Activated CD8-positive, alpha-beta memory T cell treated with anti-CD3 and anti-CD28 coated beads, Interleukin-2, amount 50 U/mL, for 1 hour (primary cell): ENCODE measurements around the gene OR6T1.

ENCODE experiments used
- DNase-seq: peaks from one replicate; pipeline ENCODE4 v3.0.0-alpha.2; 2020; ENCODE audit errors: extremely low read depth

The OR6T1 gene, protein sequence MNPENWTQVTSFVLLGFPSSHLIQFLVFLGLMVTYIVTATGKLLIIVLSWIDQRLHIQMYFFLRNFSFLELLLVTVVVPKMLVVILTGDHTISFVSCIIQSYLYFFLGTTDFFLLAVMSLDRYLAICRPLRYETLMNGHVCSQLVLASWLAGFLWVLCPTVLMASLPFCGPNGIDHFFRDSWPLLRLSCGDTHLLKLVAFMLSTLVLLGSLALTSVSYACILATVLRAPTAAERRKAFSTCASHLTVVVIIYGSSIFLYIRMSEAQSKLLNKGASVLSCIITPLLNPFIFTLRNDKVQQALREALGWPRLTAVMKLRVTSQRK

DNA sequence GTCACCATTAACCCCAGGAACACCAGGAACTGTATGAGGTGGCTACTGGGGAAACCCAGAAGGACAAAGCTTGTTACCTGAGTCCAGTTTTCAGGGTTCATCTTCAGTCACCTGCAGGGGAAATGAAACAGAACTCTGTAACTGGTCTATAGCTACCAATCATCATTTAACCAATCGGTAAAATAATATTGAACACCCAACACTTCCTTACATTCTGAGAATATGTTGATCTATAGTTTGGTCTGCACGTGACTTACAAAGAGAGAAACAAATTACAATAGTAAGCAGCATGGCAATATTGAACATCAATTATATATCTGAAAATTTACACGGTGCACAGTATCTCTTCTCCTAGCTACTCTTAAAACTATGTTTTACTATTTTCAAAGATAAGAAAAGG lies at the start of gene OR6T1:
Gene OR6T1 (minus strand): TSS at position 101 of the 400 bp plus-strand sequence. CDS start 0 bp downstream, at position 101.
- no peak for DNase-seq

DNA sequence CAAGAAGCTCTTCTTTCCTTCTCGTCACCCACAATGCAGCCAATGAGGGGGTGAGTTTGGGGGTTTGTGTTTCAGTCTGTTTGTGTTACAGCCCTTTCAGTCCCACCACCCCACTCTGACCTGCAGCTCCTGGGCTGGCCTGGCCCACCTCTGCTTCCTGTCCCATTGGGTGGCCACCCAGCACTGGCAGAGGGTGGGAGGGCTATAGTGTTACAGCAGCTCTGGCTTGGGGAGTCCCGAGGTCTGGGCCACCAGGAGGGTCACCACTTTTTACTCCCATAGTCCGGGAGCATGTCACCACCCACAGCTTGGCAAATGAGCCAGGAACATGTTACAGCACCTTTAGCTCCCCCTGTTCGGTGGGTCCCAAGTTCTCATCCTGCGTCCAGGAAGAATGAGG lies 35.7 kb upstream of the OR6T1 start:
- DNase-seq = no peak

DNA sequence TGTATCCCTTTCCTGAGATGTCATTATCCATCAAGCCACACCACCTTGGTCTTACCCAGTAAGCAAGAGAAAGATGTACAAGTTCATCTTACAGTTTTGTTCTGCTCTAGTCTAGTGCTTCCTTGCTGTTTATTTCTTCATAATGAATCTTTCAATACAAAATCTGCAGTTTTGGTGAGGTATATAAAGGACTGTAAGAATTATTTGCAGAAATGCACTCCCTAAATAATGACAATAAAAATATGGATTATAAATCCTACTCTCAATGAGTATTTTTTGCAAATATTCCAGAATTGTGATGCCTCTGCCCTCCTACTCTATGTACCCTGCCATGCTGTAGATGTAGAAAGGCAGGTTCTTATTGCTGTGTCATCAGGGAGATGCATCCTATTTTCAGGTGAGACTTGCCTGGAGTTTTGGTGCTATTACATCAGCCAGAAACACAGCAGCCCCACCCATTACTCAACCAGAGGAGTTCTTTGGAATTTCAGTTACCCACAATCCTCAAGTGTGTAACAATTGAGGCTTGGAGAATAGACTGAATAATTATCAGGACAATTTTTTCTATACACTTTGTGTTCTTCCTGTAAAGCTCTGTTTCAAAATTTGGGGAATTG lies 34.2 kb upstream of the OR6T1 start, which contains the start of gene OR10S1:
Gene OR10S1 (minus strand): TSS at position 51 of the 617 bp plus-strand sequence. CDS start 117 bp downstream, outside the sequence.
- DNase-seq = no peak

DNA sequence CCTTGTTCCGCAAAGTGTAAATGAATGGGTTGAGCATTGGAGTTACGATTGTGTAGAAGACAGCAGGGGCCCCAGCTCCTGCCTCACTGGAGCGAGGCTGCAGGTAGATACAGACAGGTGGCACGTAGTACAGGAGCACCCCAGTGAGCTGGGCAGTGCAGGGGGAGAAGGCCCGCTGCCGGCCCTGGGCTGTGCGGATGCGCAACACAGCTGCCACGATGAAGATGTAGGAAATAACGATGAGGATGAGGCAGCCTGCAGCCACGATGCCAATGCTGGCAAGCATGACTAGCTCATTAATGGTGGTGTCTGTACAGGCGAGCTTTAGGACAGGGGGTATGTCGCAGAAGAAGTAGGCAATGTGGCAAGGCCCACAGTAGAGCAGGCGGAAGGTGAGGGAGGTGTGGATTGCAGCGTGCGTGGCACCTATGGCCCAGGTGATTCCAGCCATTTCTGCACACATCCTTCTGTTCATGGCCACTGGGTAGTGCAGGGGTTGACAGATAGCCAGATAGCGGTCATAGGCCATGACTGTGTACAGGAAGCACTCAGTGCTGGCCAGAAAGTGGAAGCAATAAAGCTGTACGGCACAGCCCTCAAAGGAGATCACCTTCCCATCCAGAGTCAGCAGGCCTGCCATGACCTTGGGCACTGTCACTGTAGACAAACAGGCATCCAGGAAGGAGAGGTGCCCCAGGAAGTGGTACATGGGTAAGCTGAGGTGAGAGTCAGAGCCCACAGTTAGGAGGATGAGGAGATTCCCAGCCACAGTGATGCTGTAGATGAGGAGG lies 33.3 kb upstream of the OR6T1 start:
- DNase-seq = no peak

DNA sequence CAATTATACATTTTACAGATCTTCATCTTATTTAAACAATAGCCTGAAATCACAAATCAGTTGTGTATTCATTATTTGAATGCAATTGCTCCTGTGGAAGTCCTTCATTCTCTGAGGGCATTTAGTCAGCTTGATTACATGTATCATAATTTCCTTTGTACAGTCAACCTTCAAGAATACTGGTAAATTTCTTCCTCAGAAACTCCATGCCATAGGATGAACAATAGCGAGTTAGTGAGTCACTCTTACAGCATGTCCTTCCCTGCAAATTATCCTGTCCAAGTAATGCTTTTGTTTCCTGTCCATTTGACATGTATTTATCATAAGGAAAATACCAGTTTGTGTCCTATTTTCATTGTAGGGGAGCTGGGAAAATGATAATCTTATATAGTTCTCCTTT lies 30.2 kb upstream of the OR6T1 start:
- no peak for DNase-seq

DNA sequence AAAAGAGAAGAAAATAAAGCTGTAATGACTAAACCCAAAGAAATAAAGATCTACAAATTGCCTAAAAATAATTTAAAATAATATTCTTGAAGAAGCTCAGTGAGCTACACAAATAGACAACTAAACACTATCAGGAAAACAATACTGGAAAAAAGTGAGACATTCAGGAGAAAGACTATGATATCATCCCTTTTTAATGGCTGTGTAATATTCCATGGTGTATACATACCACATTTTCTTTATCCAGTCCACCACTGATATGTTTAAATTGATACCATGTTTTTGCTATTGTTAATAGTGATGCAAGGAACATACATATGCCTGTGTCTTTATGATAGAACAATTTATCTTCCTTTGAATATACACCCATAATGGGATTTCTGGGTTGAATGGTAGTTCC lies 13.1 kb upstream of the OR6T1 start:
- DNase-seq = no peak

DNA sequence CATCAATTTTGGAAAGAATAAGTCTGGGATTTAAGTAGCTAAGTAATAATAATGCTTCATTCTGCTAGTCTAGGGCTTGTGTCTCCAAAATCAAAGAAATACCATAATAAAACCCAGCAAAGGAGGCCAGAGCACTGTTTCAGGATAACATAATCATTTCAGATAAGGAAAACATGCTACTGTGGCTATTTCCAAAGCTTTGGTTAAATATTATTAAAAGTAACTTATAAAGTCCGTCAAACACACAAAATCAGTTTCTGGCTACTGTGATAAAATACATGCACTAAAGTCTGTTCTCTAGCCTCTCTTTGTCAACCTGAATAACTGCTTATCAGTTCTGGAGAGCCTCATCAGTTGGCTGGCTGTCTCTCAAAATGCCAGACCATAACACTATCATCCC lies 1.5 kb upstream of the OR6T1 start:
- no peak for DNase-seq

DNA sequence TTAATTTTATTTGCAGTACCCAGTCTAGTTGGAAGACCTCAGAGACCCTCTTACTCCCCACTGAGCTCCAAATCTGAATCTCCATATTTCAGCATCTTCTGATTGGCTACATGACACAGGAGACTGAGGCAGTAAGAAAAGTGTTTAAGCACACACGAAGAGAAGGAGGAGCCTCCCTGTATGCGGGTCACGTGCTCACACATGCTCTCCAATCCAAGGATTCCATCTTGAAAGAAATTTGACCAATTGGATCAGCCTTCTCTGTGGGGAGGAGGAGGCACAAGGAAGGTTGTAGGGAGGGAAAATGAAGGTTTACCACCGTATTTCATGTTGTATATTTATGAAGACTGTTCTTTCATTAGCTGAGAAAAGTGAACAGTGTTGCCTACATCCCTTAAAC lies 1.2 kb downstream of the OR6T1 start:
- no peak for DNase-seq

DNA sequence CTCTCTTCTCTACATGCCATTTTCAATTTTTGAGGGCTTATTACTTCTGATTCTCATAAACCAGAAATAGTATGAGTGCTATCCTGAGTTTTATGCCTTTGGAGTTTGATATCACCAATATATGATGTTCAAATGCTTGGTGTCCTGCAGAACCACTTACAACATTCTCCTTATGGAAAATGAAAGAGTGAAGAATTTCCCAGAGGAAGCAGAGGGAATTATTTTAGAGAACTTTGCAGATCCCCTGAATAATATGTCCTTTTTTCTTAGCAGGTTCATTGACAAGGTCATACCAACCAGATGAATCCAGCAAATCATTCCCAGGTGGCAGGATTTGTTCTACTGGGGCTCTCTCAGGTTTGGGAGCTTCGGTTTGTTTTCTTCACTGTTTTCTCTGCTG lies 4.3 kb downstream of the OR6T1 start, which contains the start of gene OR4D5:
Gene OR4D5 (plus strand): TSS at position 301 of the 400 bp plus-strand sequence. CDS start 0 bp downstream, at position 301.
- DNase-seq = no peak

DNA sequence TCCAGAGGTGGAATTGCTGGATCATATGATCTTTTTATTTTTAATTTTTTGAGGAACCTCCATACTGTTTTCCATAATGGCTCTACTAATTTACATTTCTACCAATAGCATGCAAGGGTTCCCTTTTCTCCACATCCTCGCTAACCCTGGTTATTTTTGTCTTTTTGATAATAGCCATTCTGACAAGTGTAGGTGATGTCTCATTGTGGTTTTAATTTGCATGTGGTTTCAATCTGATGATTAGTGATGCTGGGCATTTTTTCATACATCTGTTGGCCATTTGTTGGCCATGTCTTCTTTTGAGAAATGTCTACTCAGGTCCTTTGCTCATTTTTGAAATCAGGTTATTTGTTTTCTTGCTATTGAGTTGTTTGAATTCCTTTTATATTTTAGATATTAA lies 19.6 kb downstream of the OR6T1 start:
- DNase-seq = no peak

DNA sequence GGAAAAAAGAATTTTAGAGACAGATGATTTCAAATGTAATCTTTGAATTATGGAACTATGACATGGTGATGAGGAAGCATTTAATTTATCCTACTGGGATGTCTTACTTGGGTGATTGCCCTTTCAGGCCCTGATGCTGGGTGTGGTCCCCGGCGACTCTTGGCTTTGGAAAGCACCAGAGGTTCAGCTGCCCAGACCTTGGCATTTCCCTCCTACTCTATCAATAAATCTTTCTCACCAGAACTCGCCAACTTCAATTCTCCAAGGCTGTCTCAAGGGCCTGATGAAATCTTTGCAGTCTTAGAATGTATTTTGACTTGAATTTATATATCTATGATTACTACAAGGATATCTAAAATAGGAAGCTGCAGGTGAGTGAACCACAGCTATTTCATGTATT lies 22.7 kb downstream of the OR6T1 start:
- no peak for DNase-seq

DNA sequence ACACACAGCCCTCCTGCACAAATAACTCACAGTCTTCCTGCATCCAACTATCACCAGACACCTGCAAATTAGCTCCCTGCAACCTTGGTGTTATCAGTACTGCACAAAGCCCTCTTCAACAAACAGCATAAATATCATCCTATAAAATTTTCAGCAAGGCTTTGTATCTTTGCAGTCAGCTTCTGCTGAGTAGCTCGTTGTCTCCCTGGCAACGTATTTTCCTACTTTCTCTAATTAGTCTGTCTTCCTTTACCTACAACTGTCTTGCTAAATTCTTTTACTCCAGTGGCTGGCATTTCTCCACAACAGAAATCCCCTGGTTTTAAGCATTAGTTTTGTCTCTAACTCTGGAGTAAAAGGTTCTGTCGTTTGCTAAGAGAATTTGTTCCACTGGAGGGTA lies 37.8 kb downstream of the OR6T1 start:
- no peak for DNase-seq

DNA sequence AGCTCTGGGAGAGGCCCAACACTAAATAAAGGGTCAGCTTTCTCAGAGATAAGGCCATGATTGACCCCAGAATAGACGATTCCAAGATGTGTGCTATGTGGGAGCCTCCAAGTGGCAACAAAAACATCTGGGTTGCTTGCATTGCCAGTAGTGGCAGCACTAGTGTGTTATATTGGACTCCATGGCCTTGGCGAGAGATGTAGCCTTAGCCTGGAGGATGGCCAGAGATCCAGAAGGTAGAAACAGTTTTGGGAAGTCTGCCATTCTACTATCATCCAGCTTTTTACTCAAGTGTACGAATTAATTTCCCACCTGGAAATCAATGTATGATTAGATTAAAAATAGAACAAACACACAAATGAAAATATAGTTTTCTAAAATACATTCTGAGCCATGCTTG lies 38.7 kb downstream of the OR6T1 start:
- DNase-seq = no peak

DNA sequence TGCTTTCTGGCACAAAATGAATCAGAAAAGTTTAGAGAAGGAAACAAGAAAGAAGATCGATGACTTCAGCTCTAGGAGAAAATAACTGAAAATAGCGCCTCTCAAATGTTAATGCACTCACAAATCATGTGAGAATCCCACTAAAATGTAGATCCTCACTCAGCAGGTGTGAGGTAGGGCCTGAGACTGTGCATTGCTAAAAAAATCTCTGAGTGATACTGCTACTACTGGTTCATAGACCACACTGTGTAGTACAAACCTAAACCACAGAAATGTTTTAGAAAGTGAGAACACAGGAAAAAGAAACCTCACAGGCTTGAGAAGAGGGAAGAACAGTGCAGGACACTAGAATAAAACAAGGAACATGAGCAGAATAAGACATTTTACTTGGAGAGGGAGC lies 39.7 kb downstream of the OR6T1 start:
- no peak for DNase-seq

DNA sequence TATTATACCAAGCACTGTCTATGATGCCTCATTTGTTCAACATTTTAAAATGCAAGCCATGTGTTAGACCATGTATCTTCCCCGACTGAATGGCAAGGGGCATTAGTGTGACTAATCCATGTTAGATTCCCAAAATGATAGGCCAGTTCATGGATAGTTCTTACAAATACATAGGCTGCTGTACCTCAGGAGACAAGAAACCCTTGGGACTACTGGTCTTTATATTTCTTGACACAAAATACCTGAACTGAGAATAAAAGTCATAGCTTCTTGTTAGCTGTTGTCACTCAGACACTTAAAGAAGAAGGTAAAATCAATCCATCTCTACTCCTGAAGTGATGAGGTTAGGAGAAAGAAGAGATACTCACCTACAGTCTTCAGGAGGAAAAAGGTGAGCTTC lies 41.8 kb downstream of the OR6T1 start, which contains the start of gene OR8D4:
Gene OR8D4 (plus strand): TSS at position 301 of the 400 bp plus-strand sequence. CDS start 4,265 bp downstream, outside the sequence.
- DNase-seq = no peak

DNA sequence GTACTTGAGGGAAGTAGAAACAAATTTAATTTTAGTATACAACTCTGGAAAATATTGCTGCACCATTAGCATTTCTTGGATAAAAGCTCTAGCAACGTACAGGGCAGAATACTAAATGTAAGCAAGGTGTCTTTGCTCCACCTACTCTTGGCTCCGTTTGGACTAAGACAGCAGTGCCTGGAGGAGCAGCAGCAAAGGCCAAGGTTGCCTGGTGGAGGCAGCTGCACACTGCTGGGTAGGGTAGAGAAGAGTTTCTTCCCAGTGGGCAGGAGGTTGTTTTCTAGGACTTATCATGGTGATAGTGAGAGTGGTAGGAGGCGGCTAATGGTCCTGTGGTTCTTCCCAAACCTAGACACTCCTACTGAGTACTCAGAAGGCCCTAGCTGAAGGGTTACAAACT lies 43.8 kb downstream of the OR6T1 start:
- no peak for DNase-seq
